GM19438 (cell line): Measurements from ENCODE around the gene PDZD2.
"Not testable (repeated sequence)": the region's sequence is repeated elsewhere in the genome, so short reads cannot be mapped to it uniquely, and the experiment has no call there.

Source experiments
- ATAC-seq: cut with Tn5 transposase; IDR thresholded peaks from one replicate; pipeline ENCODE4 v1.9.1; 2021; ENCODE audit warnings: low read depth; ENCODE audit not compliant: unreplicated experiment

Gene PDZD2

GRCh38 chr5:31730139-31730538 lies 91.2 kb downstream of the PDZD2 start:
- ATAC-seq, result no peak

- ATAC-seq, result no peak
Observed at GRCh38 chr5:31731016-31731415, 92.1 kb downstream of the PDZD2 start.

GRCh38 chr5:31731710-31732301 lies 92.9 kb downstream of the PDZD2 start:
- ATAC-seq, result no peak

- ATAC-seq, result not testable (repeated sequence)
Observed at GRCh38 chr5:31732821-31733220, 93.9 kb downstream of the PDZD2 start.

GRCh38 chr5:31733371-31733770 lies 94.4 kb downstream of the PDZD2 start:
- no peak for ATAC-seq

- ATAC-seq, result no peak
Observed at GRCh38 chr5:31736127-31736526, 97.2 kb downstream of the PDZD2 start.

- no peak for ATAC-seq
Observed at GRCh38 chr5:31738199-31738598, 99.3 kb downstream of the PDZD2 start.

- ATAC-seq, result no peak
Observed at GRCh38 chr5:31741496-31741895, 102.6 kb downstream of the PDZD2 start.

GRCh38 chr5:31743678-31744077 lies 104.7 kb downstream of the PDZD2 start:
- ATAC-seq, result no peak

GRCh38 chr5:31748458-31749172 lies 109.7 kb downstream of the PDZD2 start:
- no peak for ATAC-seq

GRCh38 chr5:31750215-31750614 lies 111.3 kb downstream of the PDZD2 start:
- ATAC-seq, result no peak

- ATAC-seq, result no peak
Observed at GRCh38 chr5:31751610-31752009, 112.7 kb downstream of the PDZD2 start.

GRCh38 chr5:31753700-31754357 lies 114.9 kb downstream of the PDZD2 start:
- ATAC-seq, result no peak

GRCh38 chr5:31754358-31754704 lies 115.4 kb downstream of the PDZD2 start:
- no peak for ATAC-seq

GRCh38 chr5:31754741-31755675 lies 116.1 kb downstream of the PDZD2 start:
- ATAC-seq, result no peak

- ATAC-seq, result no peak
Observed at GRCh38 chr5:31755676-31756230, 116.8 kb downstream of the PDZD2 start.

GRCh38 chr5:31757806-31758205 lies 118.9 kb downstream of the PDZD2 start:
- ATAC-seq, result no peak

GRCh38 chr5:31758803-31759425 lies 120.0 kb downstream of the PDZD2 start:
- ATAC-seq, result no peak

- ATAC-seq, result no peak
Observed at GRCh38 chr5:31759925-31760324, 121.0 kb downstream of the PDZD2 start.

- no peak for ATAC-seq
Observed at GRCh38 chr5:31761877-31762276, 122.9 kb downstream of the PDZD2 start.
